ENCODE measurements around the gene BANF2.

- TF ChIP-seq CTCF (IDR thresholded peaks at IDR 0.05) = no peak
- no peak for TF ChIP-seq POLR2A (IDR thresholded peaks at IDR 0.05)
These were observed 12.0 kb upstream of the BANF2 start for GRCh38 chr20:17687800-17688199.
